ENCODE data around the gene NCKAP5.

DNA sequence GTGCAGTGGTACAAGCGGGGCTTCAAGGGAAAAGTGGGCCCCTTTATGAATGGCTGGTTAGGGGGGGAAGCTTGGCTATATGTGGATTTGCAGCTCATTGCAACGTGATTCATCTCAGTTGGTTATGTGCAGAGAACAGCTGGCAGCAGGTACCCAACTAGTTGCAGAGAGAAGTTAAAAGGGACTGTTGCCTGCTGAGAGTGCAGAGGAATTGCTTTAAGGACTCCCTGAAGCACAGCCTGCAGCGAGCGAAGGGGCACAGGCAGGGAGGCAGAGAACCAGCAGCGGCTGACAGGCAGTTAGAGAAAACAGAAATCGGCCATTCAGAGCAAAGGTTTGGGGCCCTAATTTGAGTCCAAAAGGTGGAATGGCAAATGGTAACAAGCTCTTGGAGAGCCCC, 620.1 kb downstream of the NCKAP5 start:
- TF ChIP-seq MAX (IDR thresholded peaks at IDR 0.05): no peak
- TF ChIP-seq, protein P1, sequence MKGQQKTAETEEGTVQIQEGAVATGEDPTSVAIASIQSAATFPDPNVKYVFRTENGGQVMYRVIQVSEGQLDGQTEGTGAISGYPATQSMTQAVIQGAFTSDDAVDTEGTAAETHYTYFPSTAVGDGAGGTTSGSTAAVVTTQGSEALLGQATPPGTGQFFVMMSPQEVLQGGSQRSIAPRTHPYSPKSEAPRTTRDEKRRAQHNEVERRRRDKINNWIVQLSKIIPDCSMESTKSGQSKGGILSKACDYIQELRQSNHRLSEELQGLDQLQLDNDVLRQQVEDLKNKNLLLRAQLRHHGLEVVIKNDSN (IDR thresholded peaks at IDR 0.05): no peak
